ENCODE data around the gene ZNF780B. TPM values are rescaled to one million over a fixed set of nuclear protein-coding genes. Genes with fewer than 3 reads are reported as not detected.

The ZNF780B gene
- total and polyA plus RNA-seq, 2 of the 8 experiments (the other 6 are each of a cell fraction or from before 2014, with no cell fraction given): 3.1 to 22.4 TPM

DNA sequence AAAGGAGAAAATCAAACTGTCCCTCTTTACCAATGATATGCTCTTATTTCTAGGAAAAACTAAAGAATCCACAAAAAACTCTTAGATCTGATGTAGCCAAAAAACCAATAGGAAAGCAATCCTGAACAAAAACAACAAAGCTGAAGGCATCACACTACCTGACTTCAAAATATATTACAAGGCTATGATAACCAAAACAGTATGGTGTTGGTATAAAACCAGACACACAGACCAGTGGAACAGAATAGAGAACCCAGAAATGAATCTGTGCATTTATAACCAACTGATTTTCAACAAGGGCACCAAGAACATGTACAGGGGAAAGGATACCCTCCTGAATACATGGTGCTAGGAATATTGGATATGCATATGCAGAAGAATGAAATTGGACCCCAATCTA is 68.9 kb downstream of the ZNF780B start:
- TF ChIP-seq HDAC2 (IDR thresholded peaks at IDR 0.05; ENCODE audit: borderline replicate concordance in 1 of 2, low read depth in 2 of 2, low read length in 2 of 2) (no peak), KDM5A (IDR thresholded peaks at IDR 0.05; ENCODE audit: low read length) (no peak), CHD2 (IDR thresholded peaks at IDR 0.05; ENCODE audit: low read length) (no peak), BACH1 (IDR thresholded peaks at IDR 0.05; ENCODE audit: low read length) (no peak), TCF12 (IDR thresholded peaks at IDR 0.05; ENCODE audit: low read depth, low read length) (no peak), BCL11A (IDR thresholded peaks at IDR 0.05; ENCODE audit: low read depth in 2 of 2, low read length in 2 of 2) (no peak), SIRT6 (IDR thresholded peaks at IDR 0.05; ENCODE audit: low read length) (no peak), CEBPB (IDR thresholded peaks at IDR 0.05; ENCODE audit: low read depth, low read length) (no peak), TEAD4 (IDR thresholded peaks at IDR 0.05; ENCODE audit: low read depth, low read length) (no peak)
- TF ChIP-seq, protein P1, sequence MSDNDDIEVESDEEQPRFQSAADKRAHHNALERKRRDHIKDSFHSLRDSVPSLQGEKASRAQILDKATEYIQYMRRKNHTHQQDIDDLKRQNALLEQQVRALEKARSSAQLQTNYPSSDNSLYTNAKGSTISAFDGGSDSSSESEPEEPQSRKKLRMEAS (IDR thresholded peaks at IDR 0.05): no peak
- no peak overlapping the region for H3K4me2 ChIP-seq (ENCODE audit: insufficient read depth in 1 of 2, low read depth in 2 of 2, low read length in 2 of 2)
- no peak overlapping the region for H2BK20ac ChIP-seq (ENCODE audit: low read length)
- no peak overlapping the region for H3K18ac ChIP-seq (ENCODE audit: extremely low read depth, low read length)
- peaks cover 0 to 16% (median 7%) of the 10 kb centered on the region in 4 experiments; a peak in 4 of 8 replicates for H3K36me3 ChIP-seq (ENCODE audit: control insufficient read depth in 2 of 4, insufficient read depth in 4 of 4, low read length in 3 of 4)
- H3K14ac ChIP-seq (ENCODE audit: insufficient read length): no peak overlapping the region
- no peak overlapping the region for H2AFZ ChIP-seq (ENCODE audit: low read length)
- H2BK15ac ChIP-seq (ENCODE audit: low read length): no peak overlapping the region
- no peak overlapping the region for H4K91ac ChIP-seq (replicated peaks; ENCODE audit: insufficient read length, low read length)
- CTCF ChIA-PET (ENCODE audit: partially characterized antibody): no interaction called here
- no peak overlapping the region for H4K5ac ChIP-seq (ENCODE audit: insufficient read length, low read depth, low read length)
- peaks cover 6 to 10% of the 10 kb centered on the region in 2 experiments; a peak in 3 of 4 replicates for H3K9me3 ChIP-seq (ENCODE audit: insufficient read depth in 2 of 2, low read depth in 1 of 2, low read length in 1 of 2)
- H3K4me1 ChIP-seq (replicated peaks in 1 of 4; ENCODE audit: control insufficient read depth in 3 of 4, insufficient read depth in 4 of 4, low read length in 3 of 4): no peaks in the 10 kb centered on the region
- H3K23ac ChIP-seq (ENCODE audit: insufficient read length): no peak overlapping the region
- H3K27ac ChIP-seq (ENCODE audit: low read depth, low read length): no peak overlapping the region
- peaks cover 0 to 26% of the 10 kb centered on the region in 2 experiments; a peak in 2 of 4 replicates for H3K79me2 ChIP-seq (ENCODE audit: control insufficient read depth in 1 of 2, insufficient read depth in 2 of 2, low read length in 2 of 2)
- H2BK12ac ChIP-seq (ENCODE audit: low read depth, low read length): no peak overlapping the region
- no peak overlapping the region for H2BK120ac ChIP-seq (replicated peaks; ENCODE audit: low read depth, low read length)
- no peaks in the 10 kb centered on the region for H4K20me1 ChIP-seq (replicated peaks in 1 of 2; ENCODE audit: control insufficient read depth in 1 of 2, insufficient read depth in 2 of 2, low read length in 2 of 2)
- DNase-seq (ENCODE audit: low read depth in 1 of 2, low spot score in 2 of 2): no peak
- no peak overlapping the region for H2AK5ac ChIP-seq (ENCODE audit: low read depth, low read length)
- FAIRE-seq: no peak
- no peak overlapping the region for H3K4ac ChIP-seq (replicated peaks; ENCODE audit: insufficient read length, low read depth, low read length)
- no peaks in the 10 kb centered on the region for H3K27me3 ChIP-seq (replicated peaks in 1 of 4; ENCODE audit: control insufficient read depth in 3 of 4, extremely low read depth in 1 of 4, insufficient read depth in 3 of 4, low read length in 3 of 4)
- no peak overlapping the region for H4K8ac ChIP-seq (ENCODE audit: extremely low read depth, insufficient read depth, low read length)
- no peak overlapping the region for H3K9ac ChIP-seq (replicated peaks in 1 of 4; ENCODE audit: extremely low read depth in 1 of 4, low read depth in 3 of 4, low read length in 3 of 4)
- H3K4me3 ChIP-seq (ENCODE audit: extremely low read depth in 1 of 4, insufficient read depth in 2 of 4, low read depth in 3 of 4, low read length in 4 of 4): no peak overlapping the region
- no peak overlapping the region for H2BK5ac ChIP-seq (ENCODE audit: low read depth, low read length)
- no peak overlapping the region for H3K56ac ChIP-seq (replicated peaks; ENCODE audit: insufficient read length, low read depth, low read length)
- no peaks in the 10 kb centered on the region for H3K23me2 ChIP-seq (ENCODE audit: low read depth, low read length)
- POLR2A ChIA-PET (ENCODE audit: partially characterized antibody): no interaction called here
- no peaks in the 10 kb centered on the region; the same call in 1 of the 2 replicates for H3K79me1 ChIP-seq (ENCODE audit: low read depth, low read length)

Data from H1 (cell line).